GDM1 (cell line): Measurements from ENCODE around the gene XRCC4.
"Not testable (repeated sequence)": the region's sequence is repeated elsewhere in the genome, so short reads cannot be mapped to it uniquely, and the experiment has no call there.

ENCODE experiments used
- DNase-seq: peaks from one replicate; lab custom pipeline; 2025; lab: John Stamatoyannopoulos, UW

Gene XRCC4

DNA sequence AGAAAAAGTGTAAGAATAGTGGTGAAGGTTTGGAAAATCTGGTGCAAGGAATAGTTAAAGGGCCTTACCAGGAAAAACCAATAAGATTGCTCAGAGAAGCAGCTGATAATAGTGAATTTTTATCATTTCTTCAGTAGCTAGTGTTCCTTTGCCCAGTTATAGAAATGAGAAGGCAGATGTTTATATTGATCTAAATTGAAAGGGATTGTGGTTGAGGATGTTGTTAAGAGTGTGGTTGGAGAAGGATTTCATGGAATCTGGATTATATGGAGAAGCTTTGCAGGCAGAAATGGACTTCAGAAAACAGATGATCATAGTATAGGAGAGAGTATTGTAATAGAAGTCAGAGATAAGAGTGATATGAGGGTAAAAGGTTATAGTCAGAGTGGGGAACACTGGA, 102.6 kb downstream of the XRCC4 start:
- no peak for DNase-seq

DNA sequence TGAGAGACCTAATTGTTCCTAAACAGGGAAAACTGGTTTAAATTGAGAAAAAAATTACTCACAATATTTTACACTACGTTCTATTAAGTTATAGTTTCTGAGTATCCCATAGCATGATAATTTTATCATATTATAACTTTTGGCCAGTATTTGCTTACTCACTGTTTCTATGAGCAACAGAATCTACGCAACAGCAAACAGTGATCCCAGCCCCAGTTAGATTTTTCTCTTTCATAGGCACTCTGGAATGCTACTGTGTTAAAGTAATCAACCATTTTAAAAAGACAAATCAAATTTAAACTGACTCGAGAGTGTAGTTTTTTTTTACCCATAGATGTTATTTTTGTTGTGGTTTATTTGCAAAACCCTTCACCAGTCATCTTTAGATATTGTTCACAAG, 107.2 kb downstream of the XRCC4 start:
- no peak for DNase-seq

DNA sequence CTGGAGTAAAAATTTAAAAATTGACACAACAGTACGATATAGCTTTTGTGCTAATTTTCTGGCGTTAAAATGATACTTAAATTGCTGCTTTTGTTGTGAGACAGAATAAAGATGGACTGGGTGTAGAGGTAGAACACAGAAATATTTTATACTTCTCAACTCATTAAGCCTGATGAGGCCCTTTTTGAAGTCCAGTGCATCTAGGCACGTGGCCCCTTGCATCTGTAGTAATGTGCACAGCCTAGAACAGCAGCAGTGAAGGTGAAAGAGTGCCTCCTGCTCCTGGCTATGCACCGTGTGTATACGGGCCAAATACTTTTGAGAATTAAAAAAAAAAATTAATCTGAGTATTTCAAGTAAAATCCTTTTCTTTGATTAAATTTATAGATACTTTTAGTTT, 115.6 kb downstream of the XRCC4 start:
- no peak for DNase-seq

DNA sequence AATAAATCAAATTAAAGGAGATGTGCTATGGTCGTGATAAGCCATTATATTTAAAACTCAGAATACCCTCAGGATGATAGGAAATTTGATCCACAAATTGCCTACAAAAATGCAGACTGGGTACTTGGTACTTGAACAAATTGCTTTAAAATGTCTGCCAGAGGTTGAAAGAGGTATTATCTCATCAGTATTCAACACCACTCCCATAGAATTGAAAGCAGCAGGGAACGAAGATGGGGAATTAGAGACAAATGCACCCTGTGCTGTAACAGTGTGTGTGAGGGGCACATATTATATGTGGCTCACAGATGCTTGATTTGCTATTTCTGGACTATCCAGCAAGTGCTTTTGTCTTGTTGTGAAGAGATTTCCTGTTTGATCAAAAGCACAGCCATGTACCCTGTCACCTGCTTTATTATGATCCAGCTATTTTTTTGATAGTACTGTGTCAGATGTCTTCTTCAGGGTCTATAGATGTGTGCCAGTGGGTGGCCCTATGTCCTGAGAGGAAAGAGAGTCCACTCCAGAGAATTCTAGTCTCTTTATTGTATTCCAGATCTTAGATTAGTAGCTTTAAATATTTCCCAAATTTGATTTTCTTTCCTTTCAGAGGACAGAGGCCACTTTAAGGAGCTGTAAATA, 120.1 kb downstream of the XRCC4 start:
- DNase-seq, result no peak

DNA sequence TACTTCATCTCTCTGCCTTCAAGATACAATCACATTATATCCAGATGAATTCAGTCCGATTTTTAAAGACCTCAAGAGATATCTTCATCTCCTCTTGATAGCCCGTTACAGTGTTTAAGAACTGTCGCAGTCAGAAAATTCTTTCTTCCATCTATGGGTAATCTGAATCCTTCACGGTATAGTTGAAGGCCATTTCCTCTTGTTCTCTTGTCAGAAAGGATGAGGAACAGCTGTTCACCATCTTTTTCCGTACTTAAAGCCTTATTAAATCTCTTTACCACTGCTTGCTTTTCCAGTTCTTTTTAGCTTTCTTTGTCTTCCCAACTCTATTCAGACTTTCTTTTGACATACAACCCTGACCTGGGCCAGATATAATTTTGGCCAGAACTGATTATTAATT, 121.8 kb downstream of the XRCC4 start:
- DNase-seq, result no peak

DNA sequence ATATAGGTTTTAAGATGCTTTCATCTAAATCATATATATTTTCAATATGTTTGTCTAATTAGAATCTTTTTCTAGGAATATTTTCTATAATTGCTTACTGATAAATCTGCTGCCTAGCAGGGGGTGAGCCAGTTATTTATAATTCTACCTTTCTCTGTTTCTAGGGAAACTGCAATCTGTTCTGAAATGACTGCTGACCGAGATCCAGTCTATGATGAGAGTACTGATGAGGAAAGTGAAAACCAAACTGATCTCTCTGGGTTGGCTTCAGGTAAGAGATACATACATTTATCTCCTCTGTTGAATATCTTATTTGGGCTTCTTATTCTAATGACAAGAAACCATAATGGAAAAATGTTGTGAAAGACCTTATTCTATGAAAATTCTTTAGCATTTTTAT, 127.3 kb downstream of the XRCC4 start:
- no peak for DNase-seq

DNA sequence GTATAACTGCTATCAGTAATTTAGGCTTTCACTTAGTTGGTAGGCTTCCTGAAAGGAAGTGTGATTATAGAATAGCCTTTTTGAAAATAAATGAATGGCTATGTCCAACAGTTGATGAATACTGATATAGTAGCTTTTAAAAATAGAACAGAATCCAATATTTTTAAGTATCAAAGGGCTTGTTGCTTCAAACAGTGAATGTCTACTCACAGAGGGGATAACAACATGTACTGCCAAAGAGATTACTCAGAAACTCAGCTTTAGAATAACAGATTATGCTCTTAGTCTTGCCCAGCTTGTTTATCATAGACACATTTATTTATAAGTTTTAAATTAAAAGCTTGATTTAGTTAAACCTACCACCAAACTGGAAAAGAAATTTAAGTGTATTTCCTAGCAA, 132.6 kb downstream of the XRCC4 start:
- DNase-seq, result no peak

DNA sequence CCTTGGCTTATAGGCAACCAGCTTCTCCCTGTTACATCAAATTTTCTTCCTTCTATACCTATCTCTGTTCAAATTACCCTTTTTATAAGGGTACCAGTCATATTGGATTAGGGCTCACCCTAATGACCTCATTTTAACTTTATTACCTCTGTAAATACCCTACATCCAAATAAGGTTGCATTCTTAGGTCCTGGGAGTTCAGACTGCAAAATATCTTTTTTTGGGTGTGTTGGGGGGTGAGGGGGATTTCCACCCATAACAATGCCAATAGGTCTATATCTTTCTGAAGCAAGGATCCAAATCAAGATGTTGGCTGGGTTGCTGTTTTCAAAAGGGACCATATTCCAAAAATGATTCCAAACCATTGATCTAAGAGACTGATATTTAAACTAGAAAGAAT, 141.7 kb downstream of the XRCC4 start:
- no peak for DNase-seq

DNA sequence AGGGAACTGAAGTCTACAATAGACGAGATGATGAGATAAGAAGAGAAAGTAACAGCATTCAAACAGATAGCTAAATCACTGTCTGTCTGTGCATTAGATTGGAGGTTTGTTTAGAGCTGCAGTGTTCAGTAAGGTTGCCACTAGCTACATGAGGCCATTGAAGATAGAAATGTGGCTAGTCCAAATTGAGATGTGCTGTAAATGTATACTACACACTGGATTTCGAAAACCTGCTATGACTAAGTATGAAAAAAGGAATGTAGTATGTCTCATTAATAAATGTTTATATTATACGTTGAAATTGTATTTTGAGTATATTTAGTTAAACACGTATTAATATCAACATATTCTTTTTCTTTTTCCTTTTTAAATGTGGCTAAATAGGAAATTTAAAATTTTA, 142.1 kb downstream of the XRCC4 start:
- no peak for DNase-seq

DNA sequence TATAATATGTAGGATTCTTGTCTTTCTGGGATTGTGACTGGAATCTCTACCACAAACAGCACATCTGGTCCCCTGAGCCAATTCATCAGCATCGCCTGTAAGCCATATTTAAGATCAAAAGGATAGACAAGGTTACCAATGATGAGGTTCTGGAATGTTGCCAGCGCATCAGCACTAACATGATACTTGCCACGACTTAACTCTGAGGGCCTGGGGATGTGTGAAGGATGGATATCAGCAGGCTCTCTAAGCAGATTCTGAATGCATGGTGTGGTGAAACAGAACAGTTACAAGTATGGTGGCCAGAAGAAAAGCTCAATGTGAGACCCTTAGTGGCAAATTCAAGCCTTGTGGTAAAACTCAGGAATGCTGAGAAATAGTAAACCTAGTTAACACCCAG, 143.0 kb downstream of the XRCC4 start:
- DNase-seq, result no peak

DNA sequence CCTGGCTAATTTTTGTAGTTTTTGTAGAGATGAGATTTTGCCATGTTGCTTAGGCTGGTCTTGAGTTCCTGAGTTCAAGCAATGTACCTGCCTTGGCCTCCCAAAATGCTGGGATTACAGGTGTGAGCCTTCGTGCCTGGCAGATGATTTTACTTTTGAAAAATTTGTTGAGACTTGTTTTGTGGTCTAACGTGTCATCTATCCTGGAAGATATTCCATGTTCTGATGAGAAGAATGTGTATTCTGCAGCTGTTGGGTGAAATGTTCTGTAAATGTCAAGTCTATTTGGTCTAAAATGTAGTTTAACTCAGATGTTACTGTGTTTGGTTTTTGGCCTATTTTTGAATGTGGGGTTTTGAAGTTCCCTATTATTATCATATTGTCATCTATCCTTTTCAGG, 145.6 kb downstream of the XRCC4 start:
- DNase-seq, result no peak

DNA sequence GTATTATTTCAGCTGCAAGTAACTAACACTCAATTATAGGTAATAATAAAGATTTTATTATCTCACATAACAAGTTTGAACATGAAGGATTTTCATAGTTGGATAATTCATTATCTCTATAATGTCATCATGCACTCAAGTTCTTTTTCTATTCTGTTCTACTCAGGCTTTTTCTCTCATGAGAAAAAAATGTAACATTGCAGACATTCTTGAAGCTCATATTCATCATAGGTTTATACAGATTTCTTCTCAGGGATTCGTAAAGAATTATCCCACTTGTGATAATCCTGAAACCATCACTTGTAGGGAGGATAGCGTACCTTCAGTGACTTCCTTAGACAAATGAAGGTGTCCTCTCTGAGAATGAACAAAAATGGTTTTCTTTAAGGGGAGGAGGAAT, 150.3 kb downstream of the XRCC4 start:
- DNase-seq, result no peak

DNA sequence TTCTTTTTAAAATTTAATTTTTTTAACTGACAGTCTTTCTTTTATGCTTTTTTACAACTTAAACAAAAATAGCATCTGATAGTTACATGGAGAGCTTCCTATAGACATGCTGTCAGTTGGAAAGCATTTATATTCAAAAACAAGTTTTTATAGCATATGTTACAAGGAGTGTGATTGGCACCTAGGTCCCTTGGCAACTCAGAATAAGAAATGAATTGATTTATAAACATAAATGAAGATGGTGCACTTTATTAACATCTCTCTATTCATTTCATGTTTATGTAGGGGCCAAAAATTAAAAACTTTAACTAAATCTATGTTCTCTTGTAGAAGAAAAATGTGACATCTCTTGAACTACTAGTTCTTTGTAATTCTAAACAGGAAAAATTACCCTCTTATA, 153.2 kb downstream of the XRCC4 start:
- DNase-seq, result no peak

DNA sequence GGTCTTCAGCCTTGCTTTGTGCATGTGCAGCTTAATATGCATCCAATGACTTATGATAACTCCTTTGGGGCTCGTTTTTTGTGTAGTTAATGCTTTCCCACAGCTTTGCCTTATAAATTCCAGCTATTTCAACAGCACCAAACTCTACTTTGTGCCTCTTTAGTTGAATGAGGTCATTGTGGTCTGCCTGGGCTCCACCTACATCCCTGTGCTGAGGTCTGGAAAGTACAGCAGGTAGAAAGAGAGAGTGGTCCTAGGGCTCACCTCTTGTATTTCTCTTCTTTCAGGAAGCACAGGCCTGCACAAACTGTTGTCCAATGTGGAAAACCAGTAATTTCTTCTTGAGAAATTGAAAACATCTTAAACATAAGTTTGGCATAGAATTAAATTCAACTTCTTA, 167.2 kb downstream of the XRCC4 start:
- no peak for DNase-seq

DNA sequence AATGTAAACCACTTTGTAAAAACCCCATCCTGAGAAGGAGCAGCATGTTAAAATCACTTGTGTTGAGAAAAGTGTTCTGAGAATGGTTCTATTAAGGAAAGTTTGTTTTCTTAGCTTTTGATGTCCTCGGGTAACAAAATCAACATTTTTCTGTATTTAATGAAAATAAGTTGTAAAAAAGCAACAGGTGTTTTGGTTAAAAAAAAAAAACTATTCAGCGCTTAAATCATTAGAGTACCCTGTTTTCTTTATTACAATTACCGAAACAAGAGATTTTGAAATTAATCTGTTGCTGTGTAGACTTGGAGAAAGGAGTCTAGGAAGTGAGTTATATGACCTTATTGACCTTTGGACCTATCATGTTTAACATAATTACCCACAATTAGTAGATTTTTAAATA, 167.7 kb downstream of the XRCC4 start:
- no peak for DNase-seq

DNA sequence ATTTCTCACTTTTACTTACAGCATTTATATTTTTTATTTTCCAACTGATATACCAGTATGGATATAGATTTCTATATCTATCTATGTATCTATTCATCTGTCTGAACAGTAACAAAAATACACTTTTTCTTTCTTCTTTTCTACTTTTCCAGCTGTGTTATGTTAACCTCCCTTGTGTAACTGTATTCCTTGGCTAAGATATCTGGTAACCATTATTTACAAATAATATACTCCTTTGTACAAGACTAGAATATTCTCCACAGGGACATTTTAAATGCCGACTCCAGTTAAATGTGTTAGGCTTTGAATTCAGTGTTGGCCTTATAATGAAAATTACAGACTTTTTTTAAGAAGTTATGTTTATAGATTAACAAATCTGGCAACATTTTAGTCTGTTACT, 168.7 kb downstream of the XRCC4 start:
- DNase-seq, result no peak

DNA sequence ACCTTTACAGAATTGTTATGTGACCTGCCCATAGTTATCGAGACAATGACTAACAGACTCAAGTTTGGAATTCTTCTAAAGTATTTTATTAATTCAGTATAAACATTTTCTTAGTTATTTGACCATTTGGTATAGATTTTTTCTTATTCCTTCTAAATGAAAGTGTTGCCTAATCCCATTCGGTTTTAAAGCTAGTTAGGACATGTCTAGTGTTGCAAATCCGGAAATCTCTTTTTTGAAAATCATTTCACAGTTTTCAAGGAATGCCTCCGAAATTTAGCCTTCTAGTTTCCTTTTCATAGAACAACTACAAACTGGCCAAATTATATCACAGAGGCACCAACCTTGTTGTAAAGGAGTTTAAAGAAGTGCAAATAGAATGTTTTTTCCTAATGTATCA, 171.8 kb downstream of the XRCC4 start:
- no peak for DNase-seq

DNA sequence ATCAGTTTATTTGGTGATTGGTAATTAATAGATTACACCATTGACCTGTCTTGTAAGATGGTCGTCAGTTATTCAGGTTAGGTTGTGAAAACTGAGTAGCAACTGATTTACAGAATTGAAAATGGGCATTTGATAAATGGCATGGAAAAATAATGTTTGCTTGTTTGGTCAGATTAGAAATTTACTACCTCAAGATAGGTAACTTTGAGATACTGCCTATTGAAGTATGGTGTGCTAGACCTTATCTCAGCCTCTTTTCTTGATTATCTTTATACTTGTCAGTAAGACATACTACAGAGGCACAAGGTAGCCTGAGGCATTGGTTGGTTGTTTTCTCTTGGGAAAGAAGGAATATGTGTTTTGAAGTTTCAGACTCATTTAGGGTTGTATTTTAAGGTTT, 174.5 kb downstream of the XRCC4 start:
- no peak for DNase-seq

DNA sequence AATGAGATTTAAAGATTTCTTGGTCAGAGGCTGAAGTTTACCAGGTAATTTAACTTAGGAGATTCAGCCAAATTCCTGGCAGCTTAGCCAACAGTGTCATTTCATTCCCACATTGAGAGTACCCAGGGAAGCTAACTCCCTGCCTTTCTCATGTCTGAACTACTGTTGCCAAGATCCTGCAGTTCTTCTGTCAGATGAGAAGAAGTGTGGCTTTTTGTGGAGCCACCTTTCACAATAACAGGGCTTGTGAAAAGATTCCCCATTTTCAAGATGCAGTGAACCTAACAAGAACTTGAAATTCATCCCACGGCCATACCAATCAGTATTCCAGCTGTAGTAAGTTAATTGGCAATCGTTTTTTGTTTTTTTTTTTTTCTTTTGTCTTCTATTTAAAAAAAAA, 176.4 kb downstream of the XRCC4 start:
- no peak for DNase-seq

DNA sequence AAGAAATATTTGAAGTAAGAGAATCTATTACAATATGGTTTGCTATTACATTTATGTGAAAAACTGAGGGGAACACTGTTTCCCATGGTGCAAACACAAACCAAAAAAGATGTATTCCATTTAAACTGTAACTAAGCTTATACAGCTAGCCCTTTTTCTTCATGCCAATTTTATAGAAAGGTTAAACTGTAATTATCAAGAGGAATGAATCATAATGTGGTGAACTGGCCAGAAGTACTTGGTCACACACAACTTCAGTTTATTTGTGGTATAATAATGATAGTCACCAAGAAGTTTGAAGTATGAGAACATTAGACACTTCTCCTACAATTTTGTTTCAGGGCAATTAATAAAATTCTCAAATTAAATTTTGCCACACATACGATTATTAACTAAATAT, 177.9 kb downstream of the XRCC4 start:
- DNase-seq, result no peak

DNA sequence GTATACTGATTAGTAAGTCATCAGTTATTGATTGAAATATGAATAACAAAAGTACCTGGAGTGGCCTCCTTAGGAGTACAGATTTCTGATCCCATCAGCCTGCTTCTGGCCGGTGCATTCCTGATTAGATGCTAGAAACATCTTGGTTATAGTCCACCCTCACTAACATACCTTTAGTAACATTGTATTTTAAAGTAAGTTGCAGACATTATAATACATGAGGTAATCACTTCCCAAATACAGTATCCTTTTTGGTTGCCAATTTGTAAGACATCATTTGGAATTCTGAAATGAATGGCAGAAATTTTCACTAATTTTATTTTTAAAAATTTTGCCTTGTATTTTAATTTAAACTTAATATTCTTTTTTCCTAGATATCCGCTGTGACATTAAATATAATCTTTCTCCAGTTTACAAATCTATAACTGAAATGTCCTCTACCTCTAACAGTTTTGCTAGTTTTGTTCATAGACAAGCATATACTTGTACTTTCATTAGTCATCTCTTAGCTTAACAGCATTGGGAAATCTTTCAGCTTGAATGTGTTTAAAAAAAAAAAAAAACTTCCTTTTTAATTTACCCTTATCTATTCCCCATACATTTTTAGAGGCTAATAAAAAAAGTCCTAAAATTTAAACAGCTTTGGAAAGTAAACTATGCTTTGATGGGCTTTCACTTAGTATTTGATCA, 178.9 kb downstream of the XRCC4 start:
- DNase-seq, result no peak

DNA sequence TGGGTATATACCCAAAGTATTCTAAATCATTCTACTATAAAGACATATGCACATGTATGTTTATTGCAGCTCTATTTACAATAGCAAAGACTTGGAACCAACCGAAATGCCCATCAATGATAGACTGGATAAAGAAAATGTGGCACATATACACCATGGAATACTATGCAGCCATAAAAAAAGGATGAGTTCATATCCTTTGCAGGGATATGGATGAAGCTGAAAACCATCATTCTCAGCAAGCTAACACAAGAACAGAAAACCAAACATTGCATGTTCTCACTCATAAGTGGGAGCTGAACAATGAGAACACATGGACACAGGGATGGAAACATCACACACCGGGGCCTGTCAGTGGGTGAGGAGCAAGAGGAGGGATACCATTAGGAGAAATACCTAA, 180.3 kb downstream of the XRCC4 start:
- not testable (repeated sequence) for DNase-seq

DNA sequence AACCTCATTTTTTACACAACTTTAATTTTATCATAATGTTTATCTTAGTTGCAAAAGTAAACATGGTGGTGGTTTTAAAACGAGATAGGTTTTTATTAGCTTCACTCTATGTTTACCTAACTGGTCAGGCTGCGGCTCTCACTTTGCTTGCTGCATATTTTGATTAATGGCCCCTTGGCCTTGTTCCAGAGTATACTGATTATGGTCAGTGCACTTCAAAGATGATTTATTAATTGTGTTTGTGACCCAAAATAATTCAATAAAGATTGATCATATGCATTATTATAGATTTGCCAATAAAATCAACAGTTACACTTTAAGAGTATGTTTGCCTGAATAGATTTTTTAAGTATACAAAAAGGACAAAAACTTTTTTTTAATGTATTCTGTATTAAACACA, 188.0 kb downstream of the XRCC4 start:
- no peak for DNase-seq

DNA sequence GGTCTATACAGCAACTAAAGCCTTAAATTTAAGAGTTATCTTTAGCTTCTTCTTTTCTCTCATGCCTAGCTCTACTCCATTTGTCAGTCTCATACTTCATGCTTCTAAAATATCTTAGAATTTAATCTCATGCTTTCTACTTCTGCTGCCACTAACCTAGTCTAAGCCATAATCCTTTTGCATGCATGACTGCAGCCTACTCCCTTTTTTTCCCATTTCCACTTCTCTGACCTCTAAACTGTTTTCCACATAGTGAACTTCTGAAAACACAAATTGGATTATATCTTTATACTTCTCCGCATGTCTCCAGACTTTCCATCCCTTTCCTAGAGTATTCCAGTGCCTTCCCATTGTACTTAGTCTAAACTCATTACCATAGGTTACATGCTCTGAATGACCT, 193.0 kb downstream of the XRCC4 start:
- no peak for DNase-seq
